ENCODE measurements around the gene SLC16A4. TPM values are rescaled to one million over a fixed set of nuclear protein-coding genes. Genes with fewer than 3 reads are reported as not detected.

Gene SLC16A4
- total RNA-seq, 1 donor: 71.9 TPM

DNA sequence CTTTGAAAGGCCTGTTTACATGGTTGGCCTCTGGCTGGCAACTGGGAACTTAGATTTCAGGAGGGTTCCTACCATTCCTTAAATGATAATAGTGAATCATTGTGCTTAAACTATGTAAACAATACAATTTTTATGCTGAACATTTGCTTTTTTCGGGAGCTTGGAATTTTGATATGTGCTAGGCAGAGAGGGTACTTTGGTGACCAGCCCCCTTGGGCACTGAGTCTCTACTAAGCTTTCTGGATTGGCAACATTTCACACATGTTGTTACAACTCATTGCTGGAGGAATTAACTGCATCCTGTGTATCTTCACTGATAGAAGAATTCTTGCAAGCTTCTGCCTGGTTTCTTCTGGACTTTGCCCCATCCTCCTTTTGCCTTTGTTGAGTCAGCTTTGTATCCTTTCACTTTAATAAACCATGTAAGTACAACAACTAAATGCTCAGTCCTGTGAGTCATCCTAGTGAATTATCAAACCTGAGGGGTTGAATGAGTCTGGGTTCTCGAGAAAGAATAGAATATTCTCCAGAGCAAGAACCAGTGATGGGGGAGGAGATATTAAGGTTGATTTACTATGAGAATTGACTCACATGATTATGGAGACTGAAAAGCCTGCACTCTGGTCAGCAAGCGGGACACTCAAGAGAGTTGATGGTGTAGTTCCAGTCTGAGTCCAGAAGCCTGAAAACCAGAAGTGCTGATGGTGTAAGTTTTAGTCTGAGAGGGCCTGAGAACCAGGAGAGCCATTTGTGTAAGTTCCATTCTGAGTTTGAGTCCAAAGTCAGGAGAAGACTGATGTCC is 3.1 kb upstream of the SLC16A4 start:
- TF ChIP-seq, protein P1, sequence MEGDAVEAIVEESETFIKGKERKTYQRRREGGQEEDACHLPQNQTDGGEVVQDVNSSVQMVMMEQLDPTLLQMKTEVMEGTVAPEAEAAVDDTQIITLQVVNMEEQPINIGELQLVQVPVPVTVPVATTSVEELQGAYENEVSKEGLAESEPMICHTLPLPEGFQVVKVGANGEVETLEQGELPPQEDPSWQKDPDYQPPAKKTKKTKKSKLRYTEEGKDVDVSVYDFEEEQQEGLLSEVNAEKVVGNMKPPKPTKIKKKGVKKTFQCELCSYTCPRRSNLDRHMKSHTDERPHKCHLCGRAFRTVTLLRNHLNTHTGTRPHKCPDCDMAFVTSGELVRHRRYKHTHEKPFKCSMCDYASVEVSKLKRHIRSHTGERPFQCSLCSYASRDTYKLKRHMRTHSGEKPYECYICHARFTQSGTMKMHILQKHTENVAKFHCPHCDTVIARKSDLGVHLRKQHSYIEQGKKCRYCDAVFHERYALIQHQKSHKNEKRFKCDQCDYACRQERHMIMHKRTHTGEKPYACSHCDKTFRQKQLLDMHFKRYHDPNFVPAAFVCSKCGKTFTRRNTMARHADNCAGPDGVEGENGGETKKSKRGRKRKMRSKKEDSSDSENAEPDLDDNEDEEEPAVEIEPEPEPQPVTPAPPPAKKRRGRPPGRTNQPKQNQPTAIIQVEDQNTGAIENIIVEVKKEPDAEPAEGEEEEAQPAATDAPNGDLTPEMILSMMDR (IDR thresholded peaks at IDR 0.05; ENCODE audit: insufficient read depth, low read length): no peak
- H3K4me3 ChIP-seq (ENCODE audit: low read depth, low read length): no peak overlapping the region
- DNase-seq (ENCODE audit: low read depth): peak; percentile 71

DNA sequence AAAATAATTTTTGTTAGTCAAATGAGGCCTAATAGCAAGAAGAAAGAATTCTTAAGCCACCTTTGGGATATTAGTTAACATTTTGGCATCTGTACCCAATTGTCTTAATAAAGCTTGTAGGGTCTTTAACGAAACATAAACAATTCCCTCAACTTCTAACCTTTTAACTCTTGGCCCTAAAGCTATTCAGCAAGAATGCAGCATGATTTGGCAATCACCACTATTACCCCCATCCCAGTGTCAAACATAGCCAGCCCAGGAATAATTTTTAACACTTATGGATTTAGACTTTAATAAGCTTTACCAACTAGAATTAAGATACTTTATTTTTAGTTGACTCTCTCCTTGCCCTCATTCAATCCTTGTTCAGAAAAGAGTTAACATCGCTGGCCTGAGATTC is 2.5 kb upstream of the SLC16A4 start:
- TF ChIP-seq, protein P1 (IDR thresholded peaks at IDR 0.05; ENCODE audit: insufficient read depth, low read length): no peak
- DNase-seq (ENCODE audit: low read depth): no peak
- H3K4me3 ChIP-seq (ENCODE audit: low read depth, low read length): no peak overlapping the region

DNA sequence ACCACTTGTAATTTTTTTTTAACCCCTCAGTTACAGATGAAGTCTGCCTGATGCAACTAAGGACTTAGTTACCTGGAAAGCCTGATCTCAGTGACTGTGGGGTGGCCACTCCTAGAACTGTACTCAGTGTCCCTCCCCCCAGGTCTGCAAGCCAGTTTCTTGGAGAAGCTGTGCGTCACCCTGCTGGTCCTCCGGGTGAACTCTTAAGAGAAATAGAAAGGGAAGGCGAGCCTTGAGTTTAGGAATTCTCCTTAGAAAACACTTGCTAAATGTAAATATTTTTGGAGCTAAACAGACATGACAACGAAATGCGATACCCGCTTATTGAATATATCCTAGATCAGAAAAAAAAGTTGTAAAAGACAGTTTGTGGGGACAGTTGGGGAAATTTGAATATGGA is 730 bp downstream of the SLC16A4 start:
- H3K4me3 ChIP-seq (ENCODE audit: low read depth, low read length): peak overlapping the region; percentile 64
- TF ChIP-seq, protein P1 (IDR thresholded peaks at IDR 0.05; ENCODE audit: insufficient read depth, low read length): no peak
- DNase-seq (ENCODE audit: low read depth): peak; percentile 86

DNA sequence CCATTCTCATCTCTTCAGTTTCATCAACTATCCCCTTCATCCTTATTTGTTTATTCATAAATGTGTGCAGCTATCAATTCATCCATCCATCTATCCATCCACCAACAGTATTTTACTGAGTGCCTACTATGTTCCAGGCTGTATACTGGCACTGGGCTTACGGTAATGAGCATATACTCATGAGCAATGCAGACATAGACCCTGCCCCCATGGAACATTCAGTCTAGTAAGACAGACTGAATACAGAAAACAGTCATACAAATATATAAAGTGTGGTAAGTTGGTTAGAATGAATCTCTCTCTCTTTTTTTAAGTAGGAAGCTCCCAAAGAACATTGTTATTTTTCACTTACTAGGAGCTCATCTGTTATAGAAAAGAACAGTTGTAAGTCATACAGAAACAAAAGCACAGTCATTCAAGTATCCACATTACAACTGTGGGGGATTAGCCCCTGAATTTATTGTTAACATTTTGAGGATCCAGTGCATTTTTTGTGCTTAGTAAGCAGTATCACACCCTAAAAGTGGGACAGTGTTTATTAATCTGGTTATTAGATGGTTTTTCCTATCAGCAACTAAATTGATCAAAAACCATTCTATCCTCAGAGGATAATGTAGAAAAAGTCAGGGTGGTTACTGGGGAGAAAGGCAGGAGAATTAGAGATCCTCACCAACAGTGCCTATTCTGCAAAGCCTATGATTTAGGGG is 3.6 kb downstream of the SLC16A4 start:
- no peak overlapping the region for H3K4me3 ChIP-seq (ENCODE audit: low read depth, low read length)
- TF ChIP-seq, protein P1 (IDR thresholded peaks at IDR 0.05; ENCODE audit: insufficient read depth, low read length): no peak
- no peak for DNase-seq (ENCODE audit: low read depth)

DNA sequence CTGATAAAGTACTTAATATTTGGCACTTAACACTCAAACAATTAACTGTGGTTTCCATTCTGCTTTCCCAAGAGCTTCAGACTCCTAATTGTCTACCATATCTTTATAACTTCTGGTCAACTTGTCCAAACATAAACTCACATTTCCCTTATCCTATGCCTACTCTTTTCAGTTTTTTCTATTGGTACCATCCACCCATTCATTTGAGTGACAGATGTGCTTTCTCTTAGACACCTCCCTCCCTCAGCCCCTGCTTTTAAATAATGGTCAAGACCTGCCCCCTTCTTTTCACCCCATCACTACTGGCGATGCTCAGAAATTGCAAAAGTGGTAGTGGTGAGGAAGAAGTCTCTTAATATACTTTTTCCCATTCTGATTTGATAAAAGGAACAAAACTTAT is 5.5 kb downstream of the SLC16A4 start:
- no peak overlapping the region for H3K4me3 ChIP-seq (ENCODE audit: low read depth, low read length)
- TF ChIP-seq, protein P1 (IDR thresholded peaks at IDR 0.05; ENCODE audit: insufficient read depth, low read length): no peak
- no peak for DNase-seq (ENCODE audit: low read depth)

DNA sequence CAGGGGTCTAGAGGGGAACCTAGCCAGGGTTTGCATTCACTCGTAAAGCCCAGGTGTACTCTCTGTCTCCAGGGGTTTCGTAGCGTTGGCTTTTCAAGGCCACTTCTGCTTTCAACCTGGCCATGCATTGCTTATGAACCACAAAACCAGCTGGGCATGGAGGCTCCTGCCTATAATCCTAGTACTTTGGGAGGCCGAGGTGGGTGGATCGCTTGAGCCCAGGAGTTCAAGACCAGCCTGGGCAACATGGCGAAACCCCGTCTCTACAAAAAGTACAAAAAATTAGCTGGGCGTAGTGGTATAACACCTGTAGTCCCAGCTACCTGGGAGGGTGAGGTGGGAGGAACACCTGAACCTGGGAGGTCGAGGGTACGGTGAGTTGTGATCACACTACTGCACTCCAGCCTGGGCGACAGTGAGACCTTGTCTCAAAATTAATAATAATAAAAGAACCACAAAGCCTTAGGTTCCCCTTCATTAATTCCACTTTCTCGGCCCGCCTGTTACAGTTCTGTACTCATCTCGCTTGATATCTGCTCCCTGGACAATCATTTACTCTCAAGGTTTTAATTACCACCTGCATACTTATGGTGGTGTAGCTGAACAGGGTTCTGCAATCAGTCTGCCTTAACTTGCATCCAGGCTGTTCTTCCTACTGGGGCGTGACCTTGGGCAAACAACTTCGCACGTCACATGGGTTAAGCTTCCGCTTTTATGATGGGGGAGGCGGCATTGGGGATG is 6.1 kb downstream of the SLC16A4 start:
- DNase-seq (ENCODE audit: low read depth): no peak
- TF ChIP-seq, protein P1 (IDR thresholded peaks at IDR 0.05; ENCODE audit: insufficient read depth, low read length): no peak
- no peak overlapping the region for H3K4me3 ChIP-seq (ENCODE audit: low read depth, low read length)
